Naive thymus-derived CD4-positive, alpha-beta T cell (primary cell): ENCODE data around the gene KLHL17. TPM values are rescaled to one million over a fixed set of nuclear protein-coding genes. Genes with fewer than 3 reads are reported as not detected.
A peak's percentile ranks its signal among the peaks of the same experiment; 100 is the strongest.
"Not testable (repeated sequence)": the region's sequence is repeated elsewhere in the genome, so short reads cannot be mapped to it uniquely, and the experiment has no call there.

Experiments used
- ATAC-seq: fragments of 150-1000 bp; cut with Tn5 transposase; 2 replicates; pipeline ENCODE4 v1.10.0; 2021; ENCODE audit warnings: mild to moderate bottlenecking, moderate library complexity
- CTCF ChIA-PET: fragments of 350-600 bp; sonication (Branson Sonifier 250); formaldehyde crosslinking; loops from one replicate; lab custom pipeline; 2021; ENCODE audit warnings: antibody characterized with exemption; lab: Charles Lee
- POLR2A ChIA-PET: fragments of 350-600 bp; sonication (Branson Sonifier 250); formaldehyde crosslinking; loops from one replicate; lab custom pipeline; 2021; ENCODE audit warnings: antibody characterized with exemption, inconsistent platforms; lab: Charles Lee
- DNase-seq, 9 donors: peaks; one replicate each; pipeline versions ENCODE4 v3.0.0 to v3.0.0-alpha.2; 2020 to 2022; ENCODE audit warnings: mixed read lengths in 1 of 9
- H3K27ac ChIP-seq: one replicate; pipeline ENCODE4 v1.7.0; 2013; ENCODE audit warnings: mild to moderate bottlenecking, low read depth, low read length, moderate library complexity
- H3K27me3 ChIP-seq, 2 donors: one replicate each; pipeline ENCODE4 v1.7.0; 2013; ENCODE audit warnings: low read length in 2 of 2, mild to moderate bottlenecking in 2 of 2, moderate library complexity in 2 of 2; ENCODE audit not compliant: control insufficient read depth in 2 of 2, insufficient read depth in 2 of 2
- H3K36me3 ChIP-seq, 3 experiments: 1 replicate in 2 of 3; 2 replicates in 1 of 3; pipeline ENCODE4 v1.7.0; 2013; ENCODE audit warnings: low read length in 3 of 3, mild to moderate bottlenecking in 3 of 3, moderate library complexity in 1 of 3; ENCODE audit not compliant: insufficient read depth in 3 of 3, control insufficient read depth in 2 of 3
- H3K4me1 ChIP-seq, 2 donors: one replicate each; pipeline ENCODE4 v1.7.0; 2013; ENCODE audit warnings: low read length in 2 of 2, mild to moderate bottlenecking in 2 of 2, moderate library complexity in 1 of 2; ENCODE audit not compliant: control insufficient read depth in 2 of 2, insufficient read depth in 2 of 2
- H3K4me3 ChIP-seq: 2 replicates; pipeline ENCODE4 v1.7.0; 2013; ENCODE audit warnings: mild to moderate bottlenecking, low read length
- H3K9me3 ChIP-seq, 3 experiments: 1 replicate in 2 of 3; 2 replicates in 1 of 3; pipeline ENCODE4 v1.7.0; 2013; ENCODE audit warnings: low read length in 3 of 3; ENCODE audit not compliant: control insufficient read depth in 2 of 3
- H3K27ac Mint-ChIP-seq, 9 donors: one replicate each; pipeline ENCODE4 v1.8.0; 2020 to 2022; ENCODE audit warnings: mixed read lengths in 9 of 9, mild to moderate bottlenecking in 8 of 9, moderate library complexity in 5 of 9, inconsistent platforms in 2 of 9
- H3K27me3 Mint-ChIP-seq, 5 donors: one replicate each; pipeline ENCODE4 v1.8.0; 2021 to 2022; ENCODE audit warnings: mixed read lengths in 5 of 5, mild to moderate bottlenecking in 1 of 5
- H3K36me3 Mint-ChIP-seq, 5 donors: one replicate each; pipeline ENCODE4 v1.8.0; 2020 to 2022; ENCODE audit warnings: mixed read lengths in 5 of 5, mild to moderate bottlenecking in 3 of 5, inconsistent platforms in 1 of 5
- H3K4me1 Mint-ChIP-seq, 7 donors: one replicate each; pipeline ENCODE4 v1.8.0; 2020 to 2022; ENCODE audit warnings: mixed read lengths in 7 of 7, mild to moderate bottlenecking in 3 of 7, inconsistent platforms in 1 of 7
- H3K4me3 Mint-ChIP-seq, 10 donors: one replicate each; pipeline ENCODE4 v1.8.0; 2020 to 2022; ENCODE audit warnings: mild to moderate bottlenecking in 10 of 10, mixed read lengths in 10 of 10, moderate library complexity in 6 of 10, inconsistent platforms in 2 of 10
- H3K9me3 Mint-ChIP-seq, 11 donors: one replicate each; pipeline ENCODE4 v1.8.0; 2020 to 2022; ENCODE audit warnings: mixed read lengths in 11 of 11, mild to moderate bottlenecking in 4 of 11, inconsistent platforms in 1 of 11, moderate library complexity in 1 of 11
- intact Hi-C, 2 donors: fragments of 100-400 bp; cut with micrococcal nuclease; formaldehyde crosslinking; loops; one replicate each; pipeline ENCODE4 v1.15.1; 2023
- polyA plus RNA-seq, 2 donors: library from polyadenylated mRNA; unstranded; fragments of 300-500 nt; fragmentation: Illumina TruSeq; gene quantifications; one replicate each; pipeline ENCODE4 v1.2.3, GENCODE V29; 2021
- total RNA-seq, 6 experiments: library from RNA in 5 of 6; stranded (reverse) in 5 of 6; gene quantifications; 1 replicate in 5 of 6; 2 replicates in 1 of 6; pipeline ENCODE4 v1.2.3 and lab custom pipeline; 2021 to 2026

KLHL17 gene
- total and polyA plus RNA-seq, 7 experiments from 2014 or later = 0.58 to 34.2 (median 20.7) TPM

DNA sequence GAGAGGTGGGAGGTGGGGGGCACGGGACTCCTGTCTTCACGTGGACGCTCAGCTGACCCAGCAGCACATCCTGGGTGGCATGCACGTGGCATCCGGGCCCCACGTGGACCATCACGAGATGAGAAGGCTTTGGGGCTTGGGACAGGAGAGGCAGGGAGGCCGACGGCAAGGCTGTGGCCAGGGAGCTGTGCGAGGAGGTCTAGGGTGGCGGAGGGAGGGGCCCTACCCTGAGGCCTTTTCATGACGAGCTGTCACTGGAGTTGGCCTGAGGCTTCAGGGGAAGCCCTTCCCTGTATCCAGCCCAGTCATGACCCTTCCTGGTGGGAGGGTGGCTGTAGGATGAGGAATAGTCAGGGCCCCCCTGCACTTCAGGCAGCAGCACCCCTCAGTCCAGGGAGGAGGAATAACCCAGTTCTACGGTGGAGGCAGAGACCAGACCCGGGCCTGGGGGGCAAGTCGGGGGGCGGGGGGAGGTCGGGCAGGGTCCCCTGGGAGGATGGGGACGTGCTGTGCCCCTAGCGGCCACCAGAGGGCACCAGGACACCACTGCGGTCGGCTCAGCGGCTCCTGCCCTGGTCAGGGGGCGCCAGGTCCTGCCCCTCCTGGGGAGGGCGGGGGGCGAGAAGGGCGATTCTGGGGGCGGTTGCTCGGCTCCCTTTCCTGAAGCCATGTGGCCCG is 23.6 kb downstream of the KLHL17 start:
- no peaks in the 10 kb centered on the region for H3K27me3 ChIP-seq
- no peak overlapping the region for H3K4me3 Mint-ChIP-seq
- no peak overlapping the region for H3K27ac ChIP-seq
- no peak overlapping the region for H3K27ac Mint-ChIP-seq
- H3K36me3 Mint-ChIP-seq = no peaks in the 10 kb centered on the region
- no peaks in the 10 kb centered on the region for H3K4me1 ChIP-seq
- no peaks in the 10 kb centered on the region for H3K9me3 ChIP-seq
- peaks cover 7 to 38% (median 26%) of the 10 kb centered on the region in 5 donors for H3K27me3 Mint-ChIP-seq
- H3K36me3 ChIP-seq = no peaks in the 10 kb centered on the region
- DNase-seq (peak in 7 of 9 donors; percentile 47 to 71 (median 62)), ATAC-seq (peak; percentile 85)
- intact Hi-C loops = loop anchor here (1.0 to 5.0 kb wide), 5 partner anchors 17 to 309 kb away; no protein-coding TSS in a partner anchor
- peaks cover 0 to 7% (median 0%) of the 10 kb centered on the region in 11 donors for H3K9me3 Mint-ChIP-seq
- CTCF ChIA-PET = interaction anchor here (0.6 to 4.7 kb wide), 9 partner anchors 18 to 308 kb away, joined by 3 to 38 read pairs (median 4); no protein-coding TSS in a partner anchor
- no peak overlapping the region for H3K4me3 ChIP-seq
- POLR2A ChIA-PET = no interaction called here
- H3K4me1 Mint-ChIP-seq = peaks cover 0 to 2% (median 0%) of the 10 kb centered on the region in 7 donors

GRCh38 chr1:984476-984814 is 24.1 kb downstream of the KLHL17 start:
- Mint-ChIP-seq H3K4me3 (no peak overlapping the region), H3K9me3 (peaks cover 0 to 7% (median 0%) of the 10 kb centered on the region in 11 donors), H3K27me3 (peaks cover 7 to 43% (median 30%) of the 10 kb centered on the region in 5 donors), H3K27ac (no peak overlapping the region), H3K36me3 (no peaks in the 10 kb centered on the region), H3K4me1 (peaks cover 0 to 2% (median 0%) of the 10 kb centered on the region in 7 donors)
- Histone ChIP-seq H3K27ac (no peak overlapping the region), H3K4me1 (no peaks in the 10 kb centered on the region), H3K9me3 (no peaks in the 10 kb centered on the region), H3K4me3 (no peak overlapping the region), H3K27me3 (no peaks in the 10 kb centered on the region), H3K36me3 (no peaks in the 10 kb centered on the region)
- POLR2A ChIA-PET = no interaction called here
- no peak for DNase-seq
- CTCF ChIA-PET = interaction anchor here (0.6 to 4.7 kb wide), 10 partner anchors 17 to 1039 kb away, joined by 3 to 38 read pairs (median 4); no protein-coding TSS in a partner anchor
- ATAC-seq = no peak
- intact Hi-C loops = loop anchor here (1.0 to 5.0 kb wide), 5 partner anchors 17 to 308 kb away; no protein-coding TSS in a partner anchor

DNA sequence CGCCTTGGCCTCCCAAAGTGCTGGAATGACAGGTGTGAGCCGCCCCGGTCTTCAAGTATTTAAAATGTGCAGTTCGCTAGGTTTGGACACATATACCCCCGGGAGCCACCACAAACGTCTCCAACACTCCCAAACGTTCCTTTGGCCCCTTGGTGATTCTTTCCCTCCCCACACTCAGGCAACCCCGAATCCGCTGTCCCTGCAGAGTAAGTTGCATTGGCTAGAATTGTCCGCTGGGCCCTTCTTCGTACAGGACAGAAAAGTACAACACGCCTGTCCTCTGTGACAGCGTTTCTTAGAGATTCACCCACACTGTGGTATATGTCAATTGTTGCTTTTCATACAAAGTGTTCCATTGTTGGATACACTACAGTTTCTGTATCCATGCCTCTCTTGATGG is 24.7 kb downstream of the KLHL17 start:
- Histone ChIP-seq H3K4me3 (no peak overlapping the region), H3K4me1 (no peaks in the 10 kb centered on the region), H3K9me3 (no peaks in the 10 kb centered on the region), H3K27me3 (no peaks in the 10 kb centered on the region), H3K27ac (no peak overlapping the region), H3K36me3 (no peaks in the 10 kb centered on the region)
- intact Hi-C loops = loop anchor here in 1 of 2 donors (2.0 kb wide), 1 partner anchor 308 kb away; no protein-coding TSS in a partner anchor
- Mint-ChIP-seq H3K4me1 (peaks cover 0 to 2% (median 0%) of the 10 kb centered on the region in 7 donors), H3K27ac (no peak overlapping the region), H3K4me3 (no peak overlapping the region), H3K36me3 (no peaks in the 10 kb centered on the region), H3K9me3 (peaks cover 0 to 9% (median 0%) of the 10 kb centered on the region in 11 donors), H3K27me3 (peaks cover 8 to 48% (median 30%) of the 10 kb centered on the region in 5 donors)
- ChIA-PET POLR2A (no interaction called here), CTCF (interaction anchor here (0.6 to 4.7 kb wide), 5 partner anchors 17 to 1038 kb away, joined by 3 to 38 read pairs (median 4); no protein-coding TSS in a partner anchor)
- ATAC-seq = no peak
- no peak for DNase-seq

- H3K4me3 ChIP-seq, H3K4me1 Mint-ChIP-seq, DNase-seq, POLR2A ChIA-PET, H3K27me3 ChIP-seq, ATAC-seq, H3K27ac ChIP-seq, H3K4me3 Mint-ChIP-seq, H3K36me3 ChIP-seq, H3K4me1 ChIP-seq, H3K9me3 ChIP-seq, intact Hi-C loops, CTCF ChIA-PET, H3K36me3 Mint-ChIP-seq: not testable (repeated sequence)
- Mint-ChIP-seq H3K9me3 (peaks cover 0 to 13% (median 6%) of the 10 kb centered on the region in 11 donors), H3K27ac (peak overlapping the region in 1 of 9 donors; percentile 59), H3K27me3 (peaks cover 7 to 55% (median 34%) of the 10 kb centered on the region in 5 donors)
Measured at GRCh38 chr1:988061-988460, 27.7 kb downstream of the KLHL17 start.

DNA sequence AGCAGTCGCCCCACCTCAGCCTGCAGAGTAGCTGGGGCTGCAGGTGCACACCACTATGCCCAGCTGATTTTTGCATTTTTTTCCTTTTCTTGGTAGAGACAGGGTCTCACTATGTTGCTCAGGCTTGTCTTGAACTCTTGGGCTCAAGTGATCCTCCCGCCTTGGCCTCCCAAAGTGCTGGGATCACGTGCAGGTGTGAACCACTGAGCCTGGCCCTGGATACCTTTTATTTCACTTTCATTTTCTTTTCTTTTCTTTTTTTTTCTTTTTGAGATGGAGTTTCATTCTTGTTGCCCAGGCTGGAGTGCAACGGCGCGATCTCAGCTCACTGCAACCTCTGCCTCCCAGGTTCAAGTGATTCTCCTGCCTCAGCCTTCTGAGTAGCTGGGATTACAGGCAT is 30.9 kb downstream of the KLHL17 start:
- H3K4me3 ChIP-seq, H3K36me3 Mint-ChIP-seq, intact Hi-C loops, CTCF ChIA-PET, ATAC-seq, H3K27ac Mint-ChIP-seq, H3K4me3 Mint-ChIP-seq, DNase-seq, H3K4me1 ChIP-seq, H3K27ac ChIP-seq, H3K9me3 ChIP-seq, H3K36me3 ChIP-seq, H3K27me3 ChIP-seq: not testable (repeated sequence)
- Mint-ChIP-seq H3K4me1 (peaks cover 0 to 15% (median 9%) of the 10 kb centered on the region in 7 donors), H3K27me3 (peaks cover 6 to 59% (median 12%) of the 10 kb centered on the region in 5 donors), H3K9me3 (peaks cover 0 to 13% (median 6%) of the 10 kb centered on the region in 11 donors)
- POLR2A ChIA-PET = interaction anchor here (0.6 kb wide), 1 partner anchor 54 kb away, joined by 3 read pairs; no protein-coding TSS in a partner anchor

GRCh38 chr1:991895-992294 is 31.5 kb downstream of the KLHL17 start:
- DNase-seq (no peak), ATAC-seq (no peak)
- H3K9me3 Mint-ChIP-seq = peaks cover 0 to 13% (median 6%) of the 10 kb centered on the region in 11 donors
- Histone ChIP-seq H3K27ac (no peak overlapping the region), H3K4me3 (no peak overlapping the region), H3K9me3 (peaks cover 0 to 3% (median 0%) of the 10 kb centered on the region in 3 experiments), H3K27me3 (no peaks in the 10 kb centered on the region), H3K4me1 (no peaks in the 10 kb centered on the region), H3K36me3 (no peaks in the 10 kb centered on the region)
- CTCF ChIA-PET = interaction anchor here (0.8 kb wide), 1 partner anchor 9 kb away, joined by 3 read pairs; no protein-coding TSS in a partner anchor
- H3K4me3 Mint-ChIP-seq = no peak overlapping the region
- no peak overlapping the region for H3K27ac Mint-ChIP-seq
- POLR2A ChIA-PET = interaction anchor here (0.6 kb wide), 1 partner anchor 53 kb away, joined by 3 read pairs; no protein-coding TSS in a partner anchor
- peaks cover 0 to 7% (median 0%) of the 10 kb centered on the region in 5 donors for H3K36me3 Mint-ChIP-seq
- peaks cover 0 to 16% (median 9%) of the 10 kb centered on the region in 7 donors for H3K4me1 Mint-ChIP-seq
- H3K27me3 Mint-ChIP-seq = peaks cover 6 to 53% (median 14%) of the 10 kb centered on the region in 5 donors
- intact Hi-C loops = no loop called here
